PFSK-1 (cell line): Measurements from ENCODE around the gene SLC43A2.

Experiments used
- POLR2AphosphoS5 ChIP-seq: IDR thresholded peaks from 2 replicates; pipeline ENCODE4 v1.6.1; 2012; ENCODE audit warnings: low read depth, mild to moderate bottlenecking, control low read depth, low read length, moderate library complexity
- SIN3A ChIP-seq: IDR thresholded peaks from 2 replicates; pipeline ENCODE4 v1.6.1; 2012; ENCODE audit warnings: mild to moderate bottlenecking, low read length, moderate library complexity, borderline replicate concordance; ENCODE audit not compliant: insufficient read depth
- TAF1 ChIP-seq: IDR thresholded peaks from 2 replicates; pipeline ENCODE4 v1.6.1; 2012; ENCODE audit warnings: low read length, control low read depth, borderline replicate concordance; ENCODE audit not compliant: insufficient read depth

GRCh38 chr17:1604831-1605528 is 23.7 kb downstream of the SLC43A2 start:
- TF ChIP-seq POLR2AphosphoS5 (no peak), SIN3A (no peak), TAF1 (no peak)
